Esophagus muscularis mucosa (tissue), 3 donors: ENCODE data around the gene CD27.
"Not testable (repeated sequence)": the region's sequence is repeated elsewhere in the genome, so short reads cannot be mapped to it uniquely, and the experiment has no call there.

ENCODE experiments used
- CTCF ChIP-seq, 3 experiments: fragments of 200-600 bp in 2 of 3; fragments of 450-650 bp in 1 of 3; sonication (generic) in 2 of 3; IDR thresholded peaks; one replicate each; pipeline ENCODE4 v1.5.1; 2017 to 2019; ENCODE audit warnings: antibody characterized with exemption in 3 of 3, mild to moderate bottlenecking in 2 of 3, moderate library complexity in 1 of 3
- EP300 ChIP-seq: sonication (generic); formaldehyde crosslinking; IDR thresholded peaks from one replicate; pipeline ENCODE4 v1.6.1; 2017; ENCODE audit warnings: antibody characterized with exemption

GRCh38 chr12:6477601-6478377 lies 33.0 kb downstream of the CD27 start:
- not testable (repeated sequence) for TF ChIP-seq CTCF (IDR thresholded peaks at IDR 0.05); EP300
